H1 (cell line): ENCODE data around the gene CYP2W1. TPM values are rescaled to one million over a fixed set of nuclear protein-coding genes. Genes with fewer than 3 reads are reported as not detected.

Source experiments
- CHD1 ChIP-seq: IDR thresholded peaks from 2 replicates; pipeline ENCODE4 v1.6.1; 2012; ENCODE audit warnings: low read depth, low read length, improper control_type of control experiment
- CHD7 ChIP-seq: fragments of 300-600 bp; sonication (generic); IDR thresholded peaks from 2 replicates; pipeline ENCODE4 v1.7.1; 2012; ENCODE audit warnings: low read length, moderate library complexity, mild to moderate bottlenecking, inconsistent platforms; ENCODE audit not compliant: insufficient replicate concordance
- GABPA ChIP-seq: IDR thresholded peaks from 2 replicates; pipeline ENCODE4 v1.6.1; 2011; ENCODE audit warnings: mild to moderate bottlenecking, low read length, moderate library complexity, borderline replicate concordance; ENCODE audit not compliant: insufficient read depth
- MAFK ChIP-seq: IDR thresholded peaks from 2 replicates; pipeline ENCODE4 v1.6.1; 2012; ENCODE audit warnings: low read depth, mild to moderate bottlenecking, improper control_type of control experiment, low read length
- polyA plus RNA-seq, 7 experiments: library from polyadenylated mRNA; depleted of rRNA in 3 of 7; stranded (reverse) in 5 of 7; unstranded in 2 of 7; fragments of >200 nt in 5 of 7; fragments of 200-250 nt in 2 of 7; gene quantifications; 1 replicate in 5 of 7; 2 replicates in 1 of 7; 4 replicates in 1 of 7; pipeline versions ENCODE4 v1.2.1 to v1.2.3, GENCODE V29; 2011 to 2013; ENCODE audit warnings: missing spikeins in 2 of 7, mixed read lengths in 2 of 7
- total RNA-seq: library from RNA; stranded (reverse); fragmentation: NEBNext Ultra II Directional; extraction: Animal tissue kit (Norgen Biotek cat#: 25700); gene quantifications from 2 replicates; pipeline ENCODE4 v1.2.1, GENCODE V29; 2021

The CYP2W1 gene
- total and polyA plus RNA-seq, 2 of the 8 experiments (the other 6 are each of a cell fraction or from before 2014, with no cell fraction given) = not detected

- TF ChIP-seq CHD7 = no peak
- TF ChIP-seq CHD1 = no peak
- TF ChIP-seq MAFK = no peak
- TF ChIP-seq GABPA = no peak
These were observed 21.2 kb upstream of the CYP2W1 start (continued) for GRCh38 chr7:961546-962400.
